Measurements from ENCODE around the gene CYTH1.
A peak's percentile ranks its signal among the peaks of the same experiment; 100 is the strongest.

CYTH1 gene

GRCh38 chr17:78710607-78711006 is 71.5 kb downstream of the CYTH1 start:
- no peak for ATAC-seq
- no peak for TF ChIP-seq PPARA (CRISPR knock-in tag; IDR thresholded peaks at IDR 0.05; ENCODE audit: borderline replicate concordance)
- TF ChIP-seq TCF4 (CRISPR knock-in tag; IDR thresholded peaks at IDR 0.05; ENCODE audit: borderline replicate concordance): no peak
- TF ChIP-seq ZC3H10 (CRISPR knock-in tag; IDR thresholded peaks at IDR 0.05): no peak
- TF ChIP-seq ZNF70 (CRISPR knock-in tag; IDR thresholded peaks at IDR 0.05): no peak
- TF ChIP-seq OSR1 (CRISPR knock-in tag; IDR thresholded peaks at IDR 0.05): no peak
- TF ChIP-seq ZNF565 (CRISPR knock-in tag; conservative IDR thresholded peaks at IDR 0.05; ENCODE audit: low read depth): no peak

GRCh38 chr17:78709751-78710181 is 72.3 kb downstream of the CYTH1 start:
- TF ChIP-seq ZC3H10 (CRISPR knock-in tag; IDR thresholded peaks at IDR 0.05): no peak
- no peak for TF ChIP-seq RARB (CRISPR knock-in tag; IDR thresholded peaks at IDR 0.05)
- TF ChIP-seq ZNF8 (CRISPR knock-in tag; IDR thresholded peaks at IDR 0.05): no peak
- no peak for TF ChIP-seq ARNTL (CRISPR knock-in tag; IDR thresholded peaks at IDR 0.05; ENCODE audit: borderline replicate concordance, low read depth)
- TF ChIP-seq ZNF565 (CRISPR knock-in tag; conservative IDR thresholded peaks at IDR 0.05; ENCODE audit: low read depth): no peak
- no peak for TF ChIP-seq CSDC2 (CRISPR knock-in tag; IDR thresholded peaks at IDR 0.05)
- no peak for TF ChIP-seq ESRRG (CRISPR knock-in tag; IDR thresholded peaks at IDR 0.05)
- TF ChIP-seq ISL1 (CRISPR knock-in tag; IDR thresholded peaks at IDR 0.05): peak; percentile 69
- TF ChIP-seq TCF4 (CRISPR knock-in tag; IDR thresholded peaks at IDR 0.05; ENCODE audit: borderline replicate concordance): peak; percentile 41; the same call in 1 of the 2 replicates
- TF ChIP-seq OSR1 (CRISPR knock-in tag; IDR thresholded peaks at IDR 0.05): no peak
- TF ChIP-seq SNAI2 (CRISPR knock-in tag; IDR thresholded peaks at IDR 0.05): 0 out of 2 replicates have a peak, but pooled peaks have one; percentile 70
- no peak for TF ChIP-seq PPARA (CRISPR knock-in tag; IDR thresholded peaks at IDR 0.05; ENCODE audit: borderline replicate concordance)
- no peak for TF ChIP-seq CREB5 (CRISPR knock-in tag; IDR thresholded peaks at IDR 0.05; ENCODE audit: low read depth)
- TF ChIP-seq TOX (CRISPR knock-in tag; IDR thresholded peaks at IDR 0.05; ENCODE audit: borderline replicate concordance): no peak
- TF ChIP-seq GLIS3 (CRISPR knock-in tag; IDR thresholded peaks at IDR 0.05): no peak
- TF ChIP-seq BACH2 (CRISPR knock-in tag; IDR thresholded peaks at IDR 0.05; ENCODE audit: borderline replicate concordance): no peak
- 0 out of 2 replicates have a peak, but pooled peaks have one; percentile 37 for TF ChIP-seq TSHZ2 (CRISPR knock-in tag; IDR thresholded peaks at IDR 0.05)
- TF ChIP-seq CSRNP3 (CRISPR knock-in tag; IDR thresholded peaks at IDR 0.05): no peak
- no peak for TF ChIP-seq PATZ1 (CRISPR knock-in tag; IDR thresholded peaks at IDR 0.05; ENCODE audit: borderline replicate concordance)
- TF ChIP-seq ZFP3 (CRISPR knock-in tag; IDR thresholded peaks at IDR 0.05): peak; percentile 36; the same call in 1 of the 2 replicates
- no peak for TF ChIP-seq ZNF70 (CRISPR knock-in tag; IDR thresholded peaks at IDR 0.05)
- no peak for TF ChIP-seq ZFP30 (CRISPR knock-in tag; IDR thresholded peaks at IDR 0.05)
- TF ChIP-seq POU6F1 (CRISPR knock-in tag; IDR thresholded peaks at IDR 0.05; ENCODE audit: borderline replicate concordance, low read depth): no peak
- ATAC-seq: no peak

Data from SK-N-SH treated with all-trans-retinoic acid at 6 μM for 48 hours (cell line).